Esophagus muscularis mucosa (tissue), 4 donors: ENCODE measurements around the gene CDC14B. TPM values are rescaled to one million over a fixed set of nuclear protein-coding genes. Genes with fewer than 3 reads are reported as not detected.
"Not testable (repeated sequence)": the region's sequence is repeated elsewhere in the genome, so short reads cannot be mapped to it uniquely, and the experiment has no call there.

Experiments
- DNase-seq: peaks from one replicate; pipeline ENCODE4 v3.0.0-alpha.2; 2017; ENCODE audit errors: extremely low spot score
- H3K27ac ChIP-seq, 4 donors: fragments of 200-600 bp; sonication (generic); replicated peaks in 1 of 4; 1 replicate in 3 of 4; 2 replicates in 1 of 4; pipeline ENCODE4 v1.5.1; 2016 to 2019; ENCODE audit warnings: mild to moderate bottlenecking in 1 of 4
- H3K27me3 ChIP-seq, 4 donors: fragments of 200-600 bp; sonication (generic); one replicate each; pipeline versions ENCODE4 v1.5.1 to v1.6.0; 2016 to 2019
- H3K36me3 ChIP-seq, 4 donors: fragments of 200-600 bp; sonication (generic); one replicate each; pipeline ENCODE4 v1.5.1; 2016 to 2019
- H3K4me1 ChIP-seq, 4 donors: fragments of 200-600 bp; sonication (generic); one replicate each; pipeline ENCODE4 v1.5.1; 2016 to 2019
- H3K4me3 ChIP-seq, 4 donors: fragments of 200-600 bp; sonication (generic); 1 replicate in 2 of 4; 2 replicates in 2 of 4; pipeline ENCODE4 v1.5.1; 2016 to 2019; ENCODE audit warnings: mild to moderate bottlenecking in 4 of 4, moderate library complexity in 1 of 4
- H3K9me3 ChIP-seq, 4 donors: fragments of 200-600 bp; sonication (generic); 1 replicate in 3 of 4; 2 replicates in 1 of 4; pipeline ENCODE4 v1.5.1; 2016 to 2019
- CTCF ChIP-seq, 3 experiments: fragments of 200-600 bp in 2 of 3; fragments of 450-650 bp in 1 of 3; sonication (generic) in 2 of 3; IDR thresholded peaks; one replicate each; pipeline ENCODE4 v1.5.1; 2017 to 2019; ENCODE audit warnings: antibody characterized with exemption in 3 of 3, mild to moderate bottlenecking in 2 of 3, moderate library complexity in 1 of 3
- EP300 ChIP-seq: sonication (generic); formaldehyde crosslinking; IDR thresholded peaks from one replicate; pipeline ENCODE4 v1.6.1; 2017; ENCODE audit warnings: antibody characterized with exemption
- POLR2A ChIP-seq: fragments of 450-650 bp; IDR thresholded peaks from one replicate; pipeline ENCODE4 v1.6.1; 2017; ENCODE audit warnings: antibody characterized with exemption, moderate library complexity, mild to moderate bottlenecking, low read depth
- POLR2AphosphoS5 ChIP-seq, 2 donors: sonication (generic); formaldehyde crosslinking; IDR thresholded peaks; one replicate each; pipeline ENCODE4 v1.6.1; 2017; ENCODE audit warnings: antibody characterized with exemption in 2 of 2
- WGBS: methylation state at CpG from one replicate; pipeline ENCODE4 v1.1.5; 2018; 5-methylcytosine and 5-hydroxymethylcytosine counted together
- intact Hi-C: fragments of 100-400 bp; cut with DNase I; formaldehyde crosslinking; loops from one replicate; pipeline ENCODE4 v1.15.1; 2023
- total RNA-seq, 4 donors: library from RNA; depleted of rRNA; stranded (reverse); fragments of >200 nt; gene quantifications; one replicate each; pipeline versions ENCODE4 v1.1.0 to v1.2.1, GENCODE V29; 2016

CDC14B gene
- total RNA-seq, 4 donors from 2014 or later = 22.0 to 39.7 (median 27.0) TPM

DNA sequence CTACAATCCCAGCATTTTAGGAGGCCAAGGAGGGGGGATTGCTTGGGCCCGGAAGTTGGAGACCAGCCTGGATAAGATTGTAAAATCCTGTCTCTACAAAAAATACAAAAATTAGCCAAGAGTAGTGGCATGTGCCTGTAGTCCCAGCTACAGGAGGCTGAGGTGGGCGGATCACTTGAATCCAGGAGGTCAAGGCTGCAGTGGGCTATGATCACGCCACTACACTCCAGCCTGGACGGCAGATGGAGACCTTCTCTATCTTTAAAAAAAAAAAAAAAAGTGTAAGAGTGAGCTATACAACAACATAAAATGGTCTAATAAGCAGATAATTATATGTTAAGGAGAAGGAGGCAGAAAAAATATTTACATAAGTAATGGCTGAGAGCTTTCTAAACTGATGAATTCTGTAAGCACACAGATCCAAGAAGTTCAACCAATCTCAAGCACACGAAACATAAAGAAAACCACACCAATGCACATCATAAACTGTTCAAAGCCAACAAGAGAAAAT lies 23.0 kb downstream of the CDC14B start:
- Histone ChIP-seq H3K36me3 (no peaks in the 10 kb centered on the region), H3K27ac (no peak overlapping the region), H3K4me1 (no peaks in the 10 kb centered on the region), H3K9me3 (no peaks in the 10 kb centered on the region), H3K27me3 (no peaks in the 10 kb centered on the region), H3K4me3 (no peak overlapping the region)
- intact Hi-C loops = no loop called here
- TF ChIP-seq CTCF (IDR thresholded peaks at IDR 0.05) (no peak), POLR2A (no peak), POLR2AphosphoS5 (IDR thresholded peaks at IDR 0.05) (no peak), EP300 (no peak)
- DNase-seq = no peak
- 94% methylated on average over 5 of the region's 5 CpGs for WGBS

GRCh38 chr9:96587338-96588315 lies 32.0 kb downstream of the CDC14B start:
- H3K27ac ChIP-seq = no peak overlapping the region
- H3K36me3 ChIP-seq = no peaks in the 10 kb centered on the region
- TF ChIP-seq POLR2AphosphoS5 (IDR thresholded peaks at IDR 0.05) (no peak), CTCF (IDR thresholded peaks at IDR 0.05) (no peak), POLR2A (no peak), EP300 (no peak)
- intact Hi-C loops = no loop called here
- no peaks in the 10 kb centered on the region for H3K4me1 ChIP-seq
- no peaks in the 10 kb centered on the region for H3K27me3 ChIP-seq
- 84% methylated on average over 12 of the region's 12 CpGs for WGBS
- DNase-seq = no peak
- no peaks in the 10 kb centered on the region for H3K9me3 ChIP-seq
- no peak overlapping the region for H3K4me3 ChIP-seq

DNA sequence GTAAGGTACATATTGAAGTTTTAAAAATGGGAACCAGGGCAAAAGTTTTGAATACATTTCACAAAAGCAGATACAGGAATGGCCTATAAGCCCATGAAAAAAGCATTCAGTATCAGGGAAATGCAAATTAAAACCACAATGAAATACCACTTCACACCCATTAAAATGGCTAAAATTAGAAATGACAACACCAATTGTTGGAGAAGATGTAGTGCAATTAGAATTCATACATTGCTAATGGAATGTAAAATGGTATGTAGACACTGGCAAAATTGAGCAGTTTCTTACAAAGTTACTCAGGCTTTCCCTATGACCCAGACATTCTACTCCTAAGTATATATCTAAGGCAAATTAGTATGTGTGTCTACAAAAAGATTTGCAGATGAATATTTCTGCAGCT lies 34.2 kb downstream of the CDC14B start:
- H3K4me3 ChIP-seq = no peak overlapping the region
- intact Hi-C loops = no loop called here
- H3K27me3 ChIP-seq = no peaks in the 10 kb centered on the region
- TF ChIP-seq EP300 (no peak), POLR2A (no peak), CTCF (IDR thresholded peaks at IDR 0.05) (no peak), POLR2AphosphoS5 (IDR thresholded peaks at IDR 0.05) (no peak)
- no peaks in the 10 kb centered on the region for H3K36me3 ChIP-seq
- no peak for DNase-seq
- H3K27ac ChIP-seq = no peak overlapping the region
- no peaks in the 10 kb centered on the region for H3K9me3 ChIP-seq
- no peaks in the 10 kb centered on the region for H3K4me1 ChIP-seq

- H3K27me3 ChIP-seq, H3K9me3 ChIP-seq, DNase-seq, H3K27ac ChIP-seq, H3K4me1 ChIP-seq, H3K36me3 ChIP-seq, intact Hi-C loops, H3K4me3 ChIP-seq: not testable (repeated sequence)
- WGBS = 92% methylated on average over 2 of the region's 2 CpGs
Observed at GRCh38 chr9:96582199-96582598, 37.4 kb downstream of the CDC14B start.

DNA sequence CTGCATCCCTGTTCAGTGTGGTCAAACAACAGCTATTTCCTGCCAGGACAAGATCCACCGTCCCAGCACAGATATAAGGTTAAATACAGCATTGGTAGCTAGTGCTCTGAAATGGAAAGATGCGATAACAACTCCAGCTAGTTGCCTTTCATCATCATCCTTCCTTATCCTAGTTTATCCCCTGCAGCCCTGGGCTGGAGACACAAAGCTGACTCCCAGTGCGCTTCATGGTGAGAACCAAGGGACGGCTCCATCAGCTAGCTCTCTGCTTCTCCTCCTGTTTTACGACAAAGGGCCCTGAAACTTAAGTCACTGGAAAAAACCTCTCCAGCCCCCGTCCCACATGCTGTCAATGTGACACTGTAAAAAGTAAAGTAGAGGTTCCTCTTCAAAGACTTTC lies 37.9 kb downstream of the CDC14B start:
- TF ChIP-seq POLR2AphosphoS5 (IDR thresholded peaks at IDR 0.05) (no peak), POLR2A (no peak), CTCF (IDR thresholded peaks at IDR 0.05) (no peak), EP300 (no peak)
- no peaks in the 10 kb centered on the region for H3K9me3 ChIP-seq
- WGBS = 87% methylated on average over 6 of the region's 6 CpGs
- H3K27me3 ChIP-seq = no peaks in the 10 kb centered on the region
- DNase-seq = no peak
- no peak overlapping the region for H3K27ac ChIP-seq
- H3K4me1 ChIP-seq = no peaks in the 10 kb centered on the region
- intact Hi-C loops = no loop called here
- no peaks in the 10 kb centered on the region for H3K36me3 ChIP-seq
- H3K4me3 ChIP-seq = no peak overlapping the region
